ENCODE data around the gene PCSK7.
"Not testable (repeated sequence)": the region's sequence is repeated elsewhere in the genome, so short reads cannot be mapped to it uniquely, and the experiment has no call there.

The PCSK7 gene

DNA sequence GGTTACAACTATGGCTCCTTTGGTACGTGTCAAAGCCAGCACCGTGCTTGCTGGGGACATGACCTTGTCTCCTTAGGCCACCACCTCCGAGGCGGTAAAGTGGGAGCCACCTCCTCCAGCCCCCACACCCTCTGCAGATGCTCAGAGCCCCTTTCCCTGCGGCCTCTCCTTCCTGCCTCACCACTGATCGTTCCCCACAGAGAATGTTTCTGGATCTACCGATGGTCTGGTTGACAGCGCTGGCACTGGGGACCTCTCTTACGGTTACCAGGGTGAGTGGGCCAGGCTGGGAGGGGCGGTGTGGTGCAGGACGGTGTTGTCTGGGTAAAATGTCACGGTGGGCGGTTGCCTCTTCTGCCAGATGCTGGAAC lies 44.5 kb downstream of the PCSK7 start:
- DNase-seq: no peak
- H3K4me1 ChIP-seq: no peaks in the 10 kb centered on the region
- no peaks in the 10 kb centered on the region for H3K9me3 ChIP-seq
- no peak overlapping the region for H3K4me3 ChIP-seq (ENCODE audit: low read depth, low read length)
- H3K36me3 ChIP-seq: peaks cover 14% of the 10 kb centered on the region
- no peaks in the 10 kb centered on the region for H3K27me3 ChIP-seq
- TF ChIP-seq, protein P1, sequence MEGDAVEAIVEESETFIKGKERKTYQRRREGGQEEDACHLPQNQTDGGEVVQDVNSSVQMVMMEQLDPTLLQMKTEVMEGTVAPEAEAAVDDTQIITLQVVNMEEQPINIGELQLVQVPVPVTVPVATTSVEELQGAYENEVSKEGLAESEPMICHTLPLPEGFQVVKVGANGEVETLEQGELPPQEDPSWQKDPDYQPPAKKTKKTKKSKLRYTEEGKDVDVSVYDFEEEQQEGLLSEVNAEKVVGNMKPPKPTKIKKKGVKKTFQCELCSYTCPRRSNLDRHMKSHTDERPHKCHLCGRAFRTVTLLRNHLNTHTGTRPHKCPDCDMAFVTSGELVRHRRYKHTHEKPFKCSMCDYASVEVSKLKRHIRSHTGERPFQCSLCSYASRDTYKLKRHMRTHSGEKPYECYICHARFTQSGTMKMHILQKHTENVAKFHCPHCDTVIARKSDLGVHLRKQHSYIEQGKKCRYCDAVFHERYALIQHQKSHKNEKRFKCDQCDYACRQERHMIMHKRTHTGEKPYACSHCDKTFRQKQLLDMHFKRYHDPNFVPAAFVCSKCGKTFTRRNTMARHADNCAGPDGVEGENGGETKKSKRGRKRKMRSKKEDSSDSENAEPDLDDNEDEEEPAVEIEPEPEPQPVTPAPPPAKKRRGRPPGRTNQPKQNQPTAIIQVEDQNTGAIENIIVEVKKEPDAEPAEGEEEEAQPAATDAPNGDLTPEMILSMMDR (IDR thresholded peaks at IDR 0.05; ENCODE audit: low read depth, low read length): no peak

- H3K4me3 ChIP-seq (ENCODE audit: low read depth, low read length): no peak overlapping the region
- H3K9me3 ChIP-seq: no peaks in the 10 kb centered on the region
- no peaks in the 10 kb centered on the region for H3K4me1 ChIP-seq
- TF ChIP-seq, protein P1 (IDR thresholded peaks at IDR 0.05; ENCODE audit: low read depth, low read length): no peak
- H3K36me3 ChIP-seq: peaks cover 14% of the 10 kb centered on the region
- H3K27me3 ChIP-seq: no peaks in the 10 kb centered on the region
- no peak for DNase-seq
Observed at GRCh38 chr11:117187007-117187406, 44.9 kb downstream of the PCSK7 start.

- TF ChIP-seq, protein P1 (IDR thresholded peaks at IDR 0.05; ENCODE audit: low read depth, low read length): no peak
- H3K27me3 ChIP-seq: no peaks in the 10 kb centered on the region
- H3K36me3 ChIP-seq: peaks cover 14% of the 10 kb centered on the region
- no peak overlapping the region for H3K4me3 ChIP-seq (ENCODE audit: low read depth, low read length)
- DNase-seq: no peak
- H3K4me1 ChIP-seq: no peaks in the 10 kb centered on the region
- no peaks in the 10 kb centered on the region for H3K9me3 ChIP-seq
Observed at GRCh38 chr11:117186431-117186761, 45.5 kb downstream of the PCSK7 start.

DNA sequence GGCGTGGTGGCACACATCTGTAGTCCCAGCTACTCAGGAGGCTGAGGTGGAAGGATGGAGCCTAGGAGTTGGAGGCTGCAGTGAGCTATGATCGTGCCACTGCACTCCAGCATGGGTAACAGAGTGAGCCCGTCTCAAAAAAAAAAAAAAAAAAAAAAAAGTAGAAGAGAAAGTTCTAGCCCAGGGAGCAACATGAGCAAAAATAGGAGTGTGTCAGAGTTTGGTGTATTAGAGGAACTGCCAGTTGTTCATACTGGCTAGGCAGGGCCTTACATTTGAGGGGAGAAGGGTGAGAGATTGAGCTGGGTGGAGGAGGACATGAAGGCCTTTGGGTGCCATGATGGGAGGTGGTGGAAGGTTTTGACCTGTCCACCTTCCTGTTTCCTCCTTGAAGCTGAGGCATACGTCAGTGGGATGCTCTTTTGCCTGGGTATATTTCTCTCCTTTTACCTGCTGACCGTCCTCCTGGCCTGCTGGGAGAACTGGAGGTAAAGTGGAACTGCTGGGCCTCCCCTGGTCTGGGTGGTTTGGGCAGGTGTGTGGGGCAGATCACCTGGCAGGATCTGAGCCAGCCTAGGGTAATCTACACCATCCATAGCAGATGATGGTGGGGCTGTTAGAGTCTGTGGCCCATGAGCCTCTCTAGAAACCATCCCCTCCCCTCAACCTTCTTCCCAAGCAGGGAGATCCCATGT lies 46.0 kb downstream of the PCSK7 start:
- no peaks in the 10 kb centered on the region for H3K27me3 ChIP-seq
- no peak for DNase-seq
- no peak overlapping the region for H3K4me3 ChIP-seq (ENCODE audit: low read depth, low read length)
- TF ChIP-seq, protein P1 (IDR thresholded peaks at IDR 0.05; ENCODE audit: low read depth, low read length): no peak
- no peaks in the 10 kb centered on the region for H3K9me3 ChIP-seq
- peaks cover 14% of the 10 kb centered on the region for H3K36me3 ChIP-seq
- peaks cover 3% of the 10 kb centered on the region for H3K4me1 ChIP-seq

DNA sequence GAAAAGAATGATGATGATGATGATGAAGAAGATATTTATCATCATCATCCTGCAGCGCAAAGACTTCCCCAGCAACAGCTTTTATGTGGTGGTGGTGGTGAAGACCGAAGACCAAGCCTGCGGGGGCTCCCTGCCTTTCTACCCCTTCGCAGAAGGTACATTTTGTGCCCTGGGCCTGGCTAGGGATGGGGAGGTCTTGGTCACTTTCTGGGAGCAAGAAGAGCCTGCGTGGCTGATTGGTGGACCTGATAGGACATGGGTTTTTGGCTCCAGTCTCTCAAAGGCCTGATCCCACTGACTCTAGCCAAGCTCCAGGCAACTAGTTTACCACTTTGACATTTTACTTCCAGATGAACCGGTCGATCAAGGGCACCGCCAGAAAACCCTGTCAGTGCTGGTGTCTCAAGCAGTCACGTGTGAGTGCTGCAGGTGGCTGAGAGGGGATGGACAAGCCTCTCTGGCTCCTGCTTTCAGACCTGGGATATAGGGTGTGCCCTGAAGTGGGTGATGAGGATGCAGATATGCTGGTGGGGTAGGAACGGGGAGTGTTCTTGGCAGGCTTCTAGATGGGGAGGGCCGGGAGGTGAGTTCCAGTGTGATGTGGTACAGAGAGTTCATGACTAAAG lies 48.0 kb downstream of the PCSK7 start:
- no peak for DNase-seq
- Histone ChIP-seq H3K36me3 (peaks cover 3% of the 10 kb centered on the region), H3K9me3 (no peaks in the 10 kb centered on the region), H3K4me3 (ENCODE audit: low read depth, low read length) (no peak overlapping the region), H3K4me1 (peaks cover 9% of the 10 kb centered on the region), H3K27me3 (no peaks in the 10 kb centered on the region)
- TF ChIP-seq, protein P1 (IDR thresholded peaks at IDR 0.05; ENCODE audit: low read depth, low read length): no peak

- not testable (repeated sequence) for H3K9me3 ChIP-seq; H3K4me1 ChIP-seq; H3K27me3 ChIP-seq; H3K4me3 ChIP-seq (ENCODE audit: low read depth, low read length); DNase-seq; H3K36me3 ChIP-seq
Observed at GRCh38 chr11:117183178-117183577, 48.7 kb downstream of the PCSK7 start.
